DOHH2 (cell line): Measurements from ENCODE around the gene COL4A2.

Experiments used
- EZH2phosphoT487 ChIP-seq: fragments of 200-600 bp; sonication (generic); IDR thresholded peaks from 2 replicates; pipeline ENCODE4 v1.6.1; 2017; ENCODE audit warnings: borderline replicate concordance, mild to moderate bottlenecking, antibody characterized with exemption, low read length, moderate library complexity, mixed read lengths
- TF ChIP-seq, protein P1 (sequence below): fragments of 200-600 bp; sonication (generic); IDR thresholded peaks from one replicate; pipeline ENCODE4 v1.5.1; 2014; ENCODE audit warnings: antibody characterized with exemption, mild to moderate bottlenecking, low read depth, low read length; ENCODE audit not compliant: poor library complexity, severe bottlenecking

DNA sequence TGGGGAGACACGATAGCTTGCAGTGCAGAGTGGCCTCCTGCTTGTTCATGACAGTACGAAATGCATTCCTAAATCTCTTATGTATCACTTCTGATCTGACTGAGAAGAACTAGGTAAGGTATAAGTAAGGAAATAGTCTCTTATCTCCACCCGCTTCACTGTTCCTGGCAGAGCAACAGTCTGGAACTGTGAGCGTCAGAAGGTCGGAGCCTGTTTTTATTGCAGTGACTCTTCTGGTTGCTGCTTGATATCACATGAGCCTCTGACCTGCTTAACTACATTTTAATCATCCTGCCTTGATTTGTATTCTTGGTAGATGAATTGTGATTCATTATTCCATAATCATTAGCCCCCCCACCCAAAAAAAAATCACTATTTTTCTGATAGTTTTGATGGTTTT lies 69.0 kb downstream of the COL4A2 start:
- TF ChIP-seq, protein P1, sequence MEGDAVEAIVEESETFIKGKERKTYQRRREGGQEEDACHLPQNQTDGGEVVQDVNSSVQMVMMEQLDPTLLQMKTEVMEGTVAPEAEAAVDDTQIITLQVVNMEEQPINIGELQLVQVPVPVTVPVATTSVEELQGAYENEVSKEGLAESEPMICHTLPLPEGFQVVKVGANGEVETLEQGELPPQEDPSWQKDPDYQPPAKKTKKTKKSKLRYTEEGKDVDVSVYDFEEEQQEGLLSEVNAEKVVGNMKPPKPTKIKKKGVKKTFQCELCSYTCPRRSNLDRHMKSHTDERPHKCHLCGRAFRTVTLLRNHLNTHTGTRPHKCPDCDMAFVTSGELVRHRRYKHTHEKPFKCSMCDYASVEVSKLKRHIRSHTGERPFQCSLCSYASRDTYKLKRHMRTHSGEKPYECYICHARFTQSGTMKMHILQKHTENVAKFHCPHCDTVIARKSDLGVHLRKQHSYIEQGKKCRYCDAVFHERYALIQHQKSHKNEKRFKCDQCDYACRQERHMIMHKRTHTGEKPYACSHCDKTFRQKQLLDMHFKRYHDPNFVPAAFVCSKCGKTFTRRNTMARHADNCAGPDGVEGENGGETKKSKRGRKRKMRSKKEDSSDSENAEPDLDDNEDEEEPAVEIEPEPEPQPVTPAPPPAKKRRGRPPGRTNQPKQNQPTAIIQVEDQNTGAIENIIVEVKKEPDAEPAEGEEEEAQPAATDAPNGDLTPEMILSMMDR: no peak
- TF ChIP-seq EZH2phosphoT487: no peak
